Spleen (tissue), 7 donors: ENCODE data around the gene FAM210A.

ENCODE experiments used
- POLR2A ChIP-seq, 3 donors: fragments of 450-650 bp; IDR thresholded peaks; one replicate each; pipeline ENCODE4 v1.5.1; 2017; ENCODE audit warnings: antibody characterized with exemption in 3 of 3, mild to moderate bottlenecking in 1 of 3
- TF ChIP-seq, protein P1 (sequence below), 11 experiments: fragments of 200-600 bp in 7 of 11; fragments of 450-650 bp in 4 of 11; sonication (generic) in 4 of 11; IDR thresholded peaks in 8 of 11; conservative IDR thresholded peaks in 3 of 11; 1 replicate in 7 of 11; 2 replicates in 4 of 11; pipeline versions ENCODE4 v1.4.0 to v1.8.0; 2016 to 2021; ENCODE audit warnings: antibody characterized with exemption in 11 of 11, inconsistent platforms in 4 of 11, mild to moderate bottlenecking in 1 of 11
- donor health status: DM: no; HTN: no; CAD: no; lungs with moderate emphysema.
- donor health status: DM: no; HTN: no; CAD: no.
- donor health status: DM: no; HTN: no; CAD: no.

GRCh38 chr18:13615432-13615861, 110.9 kb downstream of the FAM210A start:
- no peak for TF ChIP-seq POLR2A (IDR thresholded peaks at IDR 0.05)
- TF ChIP-seq, protein P1, sequence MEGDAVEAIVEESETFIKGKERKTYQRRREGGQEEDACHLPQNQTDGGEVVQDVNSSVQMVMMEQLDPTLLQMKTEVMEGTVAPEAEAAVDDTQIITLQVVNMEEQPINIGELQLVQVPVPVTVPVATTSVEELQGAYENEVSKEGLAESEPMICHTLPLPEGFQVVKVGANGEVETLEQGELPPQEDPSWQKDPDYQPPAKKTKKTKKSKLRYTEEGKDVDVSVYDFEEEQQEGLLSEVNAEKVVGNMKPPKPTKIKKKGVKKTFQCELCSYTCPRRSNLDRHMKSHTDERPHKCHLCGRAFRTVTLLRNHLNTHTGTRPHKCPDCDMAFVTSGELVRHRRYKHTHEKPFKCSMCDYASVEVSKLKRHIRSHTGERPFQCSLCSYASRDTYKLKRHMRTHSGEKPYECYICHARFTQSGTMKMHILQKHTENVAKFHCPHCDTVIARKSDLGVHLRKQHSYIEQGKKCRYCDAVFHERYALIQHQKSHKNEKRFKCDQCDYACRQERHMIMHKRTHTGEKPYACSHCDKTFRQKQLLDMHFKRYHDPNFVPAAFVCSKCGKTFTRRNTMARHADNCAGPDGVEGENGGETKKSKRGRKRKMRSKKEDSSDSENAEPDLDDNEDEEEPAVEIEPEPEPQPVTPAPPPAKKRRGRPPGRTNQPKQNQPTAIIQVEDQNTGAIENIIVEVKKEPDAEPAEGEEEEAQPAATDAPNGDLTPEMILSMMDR (IDR thresholded peaks at IDR 0.05 in 8 of 11, conservative IDR thresholded peaks at IDR 0.05 in 3 of 11): no peak
